Right lobe of liver (tissue), 6 donors: ENCODE results near the gene POLR2B. TPM values are rescaled to one million over a fixed set of nuclear protein-coding genes. Genes with fewer than 3 reads are reported as not detected.

Source experiments
- ATAC-seq, 4 donors: fragments of 200-7000 bp; cut with Tn5 transposase; one replicate each; pipeline ENCODE4 v1.9.1; 2020; ENCODE audit warnings: mild to moderate bottlenecking in 4 of 4, moderate library complexity in 4 of 4
- DNase-seq, 3 donors: peaks; one replicate each; pipeline ENCODE4 v3.0.0-alpha.2; 2020
- H3K27ac ChIP-seq, 3 donors: fragments of 200-600 bp; one replicate each; pipeline ENCODE4 v1.8.0; 2022
- H3K27me3 ChIP-seq, 2 donors: fragments of 200-600 bp; one replicate each; pipeline ENCODE4 v1.8.0; 2022
- H3K36me3 ChIP-seq, 4 donors: fragments of 200-600 bp; sonication (generic) in 1 of 4; one replicate each; pipeline versions ENCODE4 v1.5.1 to v1.8.0; 2017 to 2022; ENCODE audit warnings: control low read depth in 1 of 4
- H3K4me1 ChIP-seq, 4 donors: fragments of 200-600 bp; sonication (generic) in 1 of 4; one replicate each; pipeline versions ENCODE4 v1.5.1 to v1.8.0; 2017 to 2022; ENCODE audit warnings: control low read depth in 1 of 4
- H3K4me3 ChIP-seq, 3 donors: fragments of 200-600 bp; one replicate each; pipeline ENCODE4 v1.8.0; 2022
- H3K9me3 ChIP-seq, 4 donors: fragments of 200-600 bp; sonication (generic) in 1 of 4; one replicate each; pipeline versions ENCODE4 v1.5.1 to v1.8.0; 2017 to 2022; ENCODE audit warnings: control low read depth in 1 of 4
- POLR2A ChIP-seq: fragments of 450-650 bp; IDR thresholded peaks from one replicate; pipeline ENCODE4 v1.6.1; 2017; ENCODE audit warnings: antibody characterized with exemption, mild to moderate bottlenecking
- WGBS: methylation state at CpG from one replicate; pipeline ENCODE4 v1.1.6; 2018; ENCODE audit warnings: low coverage, low lambda C conversion rate; ENCODE audit not compliant: insufficient coverage; ENCODE audit errors: missing lambda C conversion rate; 5-methylcytosine and 5-hydroxymethylcytosine counted together
- intact Hi-C, 2 donors: fragments of 100-400 bp; cut with DNase I; formaldehyde crosslinking; loops; one replicate each; pipeline versions ENCODE4 v1.11.2 to v1.14.1; 2022
- total RNA-seq, 6 experiments: library from RNA; depleted of rRNA in 2 of 6; stranded (reverse); fragments of >200 nt in 2 of 6; fragmentation: NEBNext Ultra II Directional in 3 of 6; extraction: Animal tissue kit (Norgen Biotek cat#: 25700) in 3 of 6; gene quantifications; one replicate each; pipeline versions ENCODE4 v1.1.0 to v1.2.4, GENCODE V29; 2016 to 2023
- TF ChIP-seq, protein P1 (sequence below), 4 donors: fragments of 200-600 bp in 3 of 4; fragments of 450-650 bp in 1 of 4; IDR thresholded peaks; one replicate each; pipeline versions ENCODE4 v1.5.1 to v1.8.0; 2016 to 2022; ENCODE audit warnings: antibody characterized with exemption in 4 of 4, mild to moderate bottlenecking in 2 of 4
- donor health status: DM: no; HTN: yes; CAD: no.
- donor health status: DM: no; HTN: no; CAD: no.
- donor health status: DM: no; HTN: no; CAD: no.
- donor health status: DM: no; HTN: yes; CAD: no.
- donor health status: DM: no; HTN: yes; CAD: no.

The POLR2B gene
- total RNA-seq, 6 experiments from 2014 or later, result 24.6 to 37.1 (median 27.3) TPM

DNA sequence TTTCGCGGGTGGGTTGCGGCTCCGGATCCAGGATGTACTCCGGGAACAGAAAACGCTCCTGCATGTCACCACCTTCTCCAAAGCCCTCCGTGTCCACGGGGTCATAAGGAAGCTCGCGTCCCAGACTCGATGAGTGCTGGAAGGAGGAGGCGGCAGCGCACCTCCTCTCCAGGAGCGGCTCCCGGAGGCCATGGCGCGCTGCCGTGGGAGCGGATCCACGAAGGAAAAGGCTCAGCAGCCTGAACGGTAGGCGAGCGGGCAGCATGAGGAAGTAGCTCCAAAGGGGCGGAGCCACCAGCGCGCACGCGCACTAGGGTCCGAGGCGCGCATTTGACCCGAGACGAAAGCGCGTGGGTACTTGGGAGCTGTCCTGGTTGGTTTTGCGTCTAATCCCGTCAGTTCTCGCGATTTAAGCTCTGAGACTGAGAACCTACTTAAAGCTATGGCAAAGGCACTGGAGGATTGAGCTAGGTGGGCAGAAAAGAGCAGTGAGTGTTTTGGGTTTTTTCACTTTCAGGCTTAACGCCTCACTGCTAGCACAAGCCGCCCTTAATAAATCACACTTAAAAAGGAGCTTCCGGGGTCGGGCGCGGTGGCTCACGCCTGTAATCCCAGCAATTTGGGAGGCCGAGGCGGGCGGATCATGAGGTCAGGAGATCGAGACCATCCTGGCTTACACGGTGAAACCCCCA, 1.2 kb upstream of the POLR2B start, which contains the start of gene NOA1:
Gene NOA1, minus strand, starts transcription at position 286 of the 692 bp plus-strand sequence. Its CDS starts 21 bp downstream, at position 265.
- H3K4me3 ChIP-seq, result peak within 1 kb of the TSS; percentile 96 to 98 (median 96)
- WGBS, result 3% methylated on average over 21 of the region's 51 CpGs
- H3K27ac ChIP-seq, result peak within 1 kb of the TSS; percentile 68 to 80 (median 80)
- H3K36me3 ChIP-seq, result peaks cover 0 to 19% (median 14%) of the 10 kb centered on the region in 4 donors
- DNase-seq (peak; percentile 96 to 98 (median 97)), ATAC-seq (peak; percentile 79 to 89 (median 84))
- no peaks in the 10 kb centered on the region for H3K9me3 ChIP-seq
- H3K4me1 ChIP-seq, result peaks cover 0 to 38% (median 13%) of the 10 kb centered on the region in 4 donors
- intact Hi-C loops, result no loop called here
- no peaks in the 10 kb centered on the region for H3K27me3 ChIP-seq
- TF ChIP-seq, protein P1, sequence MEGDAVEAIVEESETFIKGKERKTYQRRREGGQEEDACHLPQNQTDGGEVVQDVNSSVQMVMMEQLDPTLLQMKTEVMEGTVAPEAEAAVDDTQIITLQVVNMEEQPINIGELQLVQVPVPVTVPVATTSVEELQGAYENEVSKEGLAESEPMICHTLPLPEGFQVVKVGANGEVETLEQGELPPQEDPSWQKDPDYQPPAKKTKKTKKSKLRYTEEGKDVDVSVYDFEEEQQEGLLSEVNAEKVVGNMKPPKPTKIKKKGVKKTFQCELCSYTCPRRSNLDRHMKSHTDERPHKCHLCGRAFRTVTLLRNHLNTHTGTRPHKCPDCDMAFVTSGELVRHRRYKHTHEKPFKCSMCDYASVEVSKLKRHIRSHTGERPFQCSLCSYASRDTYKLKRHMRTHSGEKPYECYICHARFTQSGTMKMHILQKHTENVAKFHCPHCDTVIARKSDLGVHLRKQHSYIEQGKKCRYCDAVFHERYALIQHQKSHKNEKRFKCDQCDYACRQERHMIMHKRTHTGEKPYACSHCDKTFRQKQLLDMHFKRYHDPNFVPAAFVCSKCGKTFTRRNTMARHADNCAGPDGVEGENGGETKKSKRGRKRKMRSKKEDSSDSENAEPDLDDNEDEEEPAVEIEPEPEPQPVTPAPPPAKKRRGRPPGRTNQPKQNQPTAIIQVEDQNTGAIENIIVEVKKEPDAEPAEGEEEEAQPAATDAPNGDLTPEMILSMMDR (IDR thresholded peaks at IDR 0.05), result no peak
- TF ChIP-seq POLR2A, result peak; percentile 75

DNA sequence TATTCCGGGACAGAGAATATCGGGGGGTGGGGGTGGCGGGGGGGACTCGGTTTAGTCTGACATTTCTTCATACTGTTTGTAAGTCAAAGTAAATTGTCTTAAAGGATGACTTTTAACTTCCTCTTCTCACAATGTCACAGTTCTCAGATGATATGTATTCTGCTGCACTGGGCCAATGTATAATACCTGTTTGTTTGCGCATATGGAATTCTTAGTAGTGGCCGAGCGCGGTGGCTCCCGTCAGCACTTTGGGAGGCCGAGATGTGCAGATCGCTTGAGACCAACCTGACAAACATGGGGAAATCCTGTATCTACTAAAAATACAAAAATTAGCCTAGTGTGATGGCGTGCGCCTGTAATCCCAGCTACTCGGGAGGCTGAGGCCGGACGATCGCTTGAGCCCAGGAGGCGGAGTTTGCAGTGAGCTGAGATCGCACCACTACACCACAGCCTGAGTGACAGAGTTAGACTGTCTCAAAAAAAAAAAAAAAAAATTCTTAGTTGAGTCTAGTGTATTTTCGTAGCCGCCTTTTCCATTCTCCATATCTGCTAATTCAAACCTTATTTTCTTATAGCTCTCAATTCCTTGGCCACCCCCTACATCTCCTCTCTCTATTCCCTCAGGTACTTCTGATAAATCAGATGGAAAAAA, 851 bp downstream of the POLR2B start:
- Histone ChIP-seq H3K4me1 (peaks cover 0 to 42% (median 13%) of the 10 kb centered on the region in 4 donors), H3K9me3 (no peaks in the 10 kb centered on the region), H3K27ac (peak overlapping the region in 2 of 3 donors; percentile 61 to 80), H3K27me3 (no peaks in the 10 kb centered on the region), H3K36me3 (no peaks in the 10 kb centered on the region), H3K4me3 (peak overlapping the region; percentile 96 to 98 (median 96))
- WGBS, result 7% methylated on average over 21 of the region's 21 CpGs
- intact Hi-C loops, result no loop called here
- peak in 1 of 3 donors; percentile 34 for DNase-seq
- no peak for ATAC-seq
- TF ChIP-seq, protein P1 (IDR thresholded peaks at IDR 0.05), result no peak
- TF ChIP-seq POLR2A, result no peak

DNA sequence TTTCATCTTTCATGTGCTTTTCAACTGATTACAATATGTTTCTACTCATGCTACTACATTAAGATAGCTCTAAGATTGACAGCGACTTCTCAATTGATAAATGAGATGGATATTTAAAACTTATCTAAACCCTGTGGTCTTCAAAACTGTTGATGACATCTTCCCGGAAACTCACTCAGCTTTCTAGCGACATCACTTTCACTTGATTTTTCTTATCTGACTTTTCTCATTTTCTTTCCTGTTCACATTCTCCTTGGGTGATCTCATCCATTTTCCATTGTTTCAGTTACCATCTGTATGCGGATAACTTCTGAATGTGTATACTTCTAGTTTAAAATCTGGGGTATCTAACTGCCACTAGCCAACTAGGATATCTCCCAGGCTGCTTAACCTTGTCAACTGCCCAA, 3.1 kb downstream of the POLR2B start:
- H3K36me3 ChIP-seq, result peaks cover 0 to 8% (median 4%) of the 10 kb centered on the region in 4 donors
- no peak overlapping the region for H3K4me3 ChIP-seq
- ATAC-seq, result no peak
- no peak for DNase-seq
- H3K27me3 ChIP-seq, result no peaks in the 10 kb centered on the region
- intact Hi-C loops, result no loop called here
- 58% methylated on average over 4 of the region's 4 CpGs for WGBS
- H3K27ac ChIP-seq, result peak overlapping the region in 1 of 3 donors; percentile 13
- peaks cover 0 to 27% (median 7%) of the 10 kb centered on the region in 4 donors for H3K4me1 ChIP-seq
- H3K9me3 ChIP-seq, result no peaks in the 10 kb centered on the region
- TF ChIP-seq, protein P1 (IDR thresholded peaks at IDR 0.05), result no peak
- TF ChIP-seq POLR2A, result no peak

DNA sequence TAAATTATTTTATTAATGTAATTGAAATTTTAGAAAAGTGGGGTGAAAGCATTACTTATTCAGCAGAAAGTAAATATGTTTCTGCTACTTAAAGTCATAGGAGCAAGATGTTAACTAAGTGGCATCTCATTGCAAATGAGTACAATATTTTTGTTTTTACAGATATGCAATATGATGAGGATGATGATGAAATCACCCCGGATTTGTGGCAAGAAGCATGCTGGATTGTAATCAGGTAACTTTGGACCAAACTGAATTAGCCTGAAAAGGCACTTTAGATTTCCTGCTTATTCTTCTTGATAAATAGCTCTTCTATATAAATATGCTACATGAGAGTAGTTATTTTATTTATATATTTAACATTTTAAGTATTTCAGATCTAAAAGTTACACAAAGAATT, 7.5 kb downstream of the POLR2B start:
- Histone ChIP-seq H3K36me3 (peaks cover 0 to 25% (median 12%) of the 10 kb centered on the region in 4 donors), H3K4me3 (no peak overlapping the region), H3K27me3 (no peaks in the 10 kb centered on the region), H3K9me3 (no peaks in the 10 kb centered on the region), H3K4me1 (peaks cover 0 to 11% (median 1%) of the 10 kb centered on the region in 4 donors), H3K27ac (no peak overlapping the region)
- 48% methylated on average over 1 of the region's 1 CpG for WGBS
- no peak for TF ChIP-seq POLR2A
- TF ChIP-seq, protein P1 (IDR thresholded peaks at IDR 0.05), result no peak
- intact Hi-C loops, result no loop called here
- ATAC-seq (no peak), DNase-seq (no peak)
